ENCODE results near the gene PHACTR1. TPM values are rescaled to one million over a fixed set of nuclear protein-coding genes. Genes with fewer than 3 reads are reported as not detected.

PHACTR1 gene
- total and polyA plus RNA-seq, 2 donors = 3.1 to 6.3 TPM

- DNase-seq (ENCODE audit: low read depth in 6 of 9, low spot score in 9 of 9) = no peak
- 91% methylated on average over 10 of the region's 10 CpGs for WGBS
Observed at GRCh38 chr6:12845224-12846004, 128.8 kb downstream of the PHACTR1 start.

GRCh38 chr6:12848964-12849808 lies 132.6 kb downstream of the PHACTR1 start:
- WGBS = 96% methylated on average over 13 of the region's 13 CpGs
- no peaks in the 10 kb centered on the region for H3K36me3 ChIP-seq (ENCODE audit: control insufficient read depth in 2 of 2, insufficient read depth in 2 of 2, low read length in 1 of 2)
- no peak overlapping the region for H3K27ac ChIP-seq (ENCODE audit: low read depth in 1 of 2, low read length in 1 of 2)
- H3K9me3 ChIP-seq (ENCODE audit: control insufficient read depth in 2 of 2, insufficient read depth in 1 of 2, low read length in 1 of 2) = no peaks in the 10 kb centered on the region
- no peak for DNase-seq (ENCODE audit: low read depth in 6 of 9, low spot score in 9 of 9)
- H3K4me1 ChIP-seq (ENCODE audit: control insufficient read depth in 2 of 2, insufficient read depth in 2 of 2, low read length in 2 of 2) = no peaks in the 10 kb centered on the region
- peaks cover 0 to 2% of the 10 kb centered on the region in 2 donors for H3K27me3 ChIP-seq (ENCODE audit: control insufficient read depth in 2 of 2, insufficient read depth in 1 of 2, low read length in 1 of 2)
- no peak overlapping the region for H3K4me3 ChIP-seq (ENCODE audit: low read length in 2 of 2)

More at GRCh38 chr6:12845224-12846004, 128.8 kb downstream of the PHACTR1 start:
- Histone ChIP-seq H3K36me3 (ENCODE audit: control insufficient read depth in 2 of 2, insufficient read depth in 2 of 2, low read length in 1 of 2) (no peaks in the 10 kb centered on the region), H3K27ac (ENCODE audit: low read depth in 1 of 2, low read length in 1 of 2) (no peak overlapping the region), H3K9me3 (ENCODE audit: control insufficient read depth in 2 of 2, insufficient read depth in 1 of 2, low read length in 1 of 2) (no peaks in the 10 kb centered on the region), H3K4me1 (ENCODE audit: control insufficient read depth in 2 of 2, insufficient read depth in 2 of 2, low read length in 2 of 2) (no peaks in the 10 kb centered on the region), H3K27me3 (ENCODE audit: control insufficient read depth in 2 of 2, insufficient read depth in 1 of 2, low read length in 1 of 2) (peaks cover 0 to 2% of the 10 kb centered on the region in 2 donors), H3K4me3 (ENCODE audit: low read length in 2 of 2) (no peak overlapping the region)

GRCh38 chr6:12849809-12850198 lies 133.2 kb downstream of the PHACTR1 start:
- no peaks in the 10 kb centered on the region for H3K9me3 ChIP-seq (ENCODE audit: control insufficient read depth in 2 of 2, insufficient read depth in 1 of 2, low read length in 1 of 2)
- H3K27me3 ChIP-seq (ENCODE audit: control insufficient read depth in 2 of 2, insufficient read depth in 1 of 2, low read length in 1 of 2) = peaks cover 0 to 2% of the 10 kb centered on the region in 2 donors
- DNase-seq (ENCODE audit: low read depth in 6 of 9, low spot score in 9 of 9) = no peak
- no peaks in the 10 kb centered on the region for H3K4me1 ChIP-seq (ENCODE audit: control insufficient read depth in 2 of 2, insufficient read depth in 2 of 2, low read length in 2 of 2)
- H3K36me3 ChIP-seq (ENCODE audit: control insufficient read depth in 2 of 2, insufficient read depth in 2 of 2, low read length in 1 of 2) = no peaks in the 10 kb centered on the region
- H3K27ac ChIP-seq (ENCODE audit: low read depth in 1 of 2, low read length in 1 of 2) = no peak overlapping the region
- 100% methylated on average over 1 of the region's 1 CpG for WGBS
- H3K4me3 ChIP-seq (ENCODE audit: low read length in 2 of 2) = no peak overlapping the region

- DNase-seq (ENCODE audit: low read depth in 6 of 9, low spot score in 9 of 9) = no peak
- no peaks in the 10 kb centered on the region for H3K36me3 ChIP-seq (ENCODE audit: control insufficient read depth in 2 of 2, insufficient read depth in 2 of 2, low read length in 1 of 2)
- no peaks in the 10 kb centered on the region for H3K9me3 ChIP-seq (ENCODE audit: control insufficient read depth in 2 of 2, insufficient read depth in 1 of 2, low read length in 1 of 2)
- H3K27me3 ChIP-seq (ENCODE audit: control insufficient read depth in 2 of 2, insufficient read depth in 1 of 2, low read length in 1 of 2) = peaks cover 0 to 2% of the 10 kb centered on the region in 2 donors
- no peak overlapping the region for H3K4me3 ChIP-seq (ENCODE audit: low read length in 2 of 2)
- no peak overlapping the region for H3K27ac ChIP-seq (ENCODE audit: low read depth in 1 of 2, low read length in 1 of 2)
- H3K4me1 ChIP-seq (ENCODE audit: control insufficient read depth in 2 of 2, insufficient read depth in 2 of 2, low read length in 2 of 2) = no peaks in the 10 kb centered on the region
- WGBS = 88% methylated on average over 6 of the region's 6 CpGs
Observed at GRCh38 chr6:12851123-12851695, 134.6 kb downstream of the PHACTR1 start.

GRCh38 chr6:12861603-12862002 lies 145.0 kb downstream of the PHACTR1 start:
- H3K4me1 ChIP-seq (ENCODE audit: control insufficient read depth in 2 of 2, insufficient read depth in 2 of 2, low read length in 2 of 2) = no peaks in the 10 kb centered on the region
- no peak for DNase-seq (ENCODE audit: low read depth in 6 of 9, low spot score in 9 of 9)
- WGBS = 95% methylated on average over 2 of the region's 2 CpGs
- no peak overlapping the region for H3K27ac ChIP-seq (ENCODE audit: low read depth in 1 of 2, low read length in 1 of 2)
- H3K4me3 ChIP-seq (ENCODE audit: low read length in 2 of 2) = no peak overlapping the region
- no peaks in the 10 kb centered on the region for H3K27me3 ChIP-seq (ENCODE audit: control insufficient read depth in 2 of 2, insufficient read depth in 1 of 2, low read length in 1 of 2)
- H3K9me3 ChIP-seq (ENCODE audit: control insufficient read depth in 2 of 2, insufficient read depth in 1 of 2, low read length in 1 of 2) = no peaks in the 10 kb centered on the region
- no peaks in the 10 kb centered on the region for H3K36me3 ChIP-seq (ENCODE audit: control insufficient read depth in 2 of 2, insufficient read depth in 2 of 2, low read length in 1 of 2)

- Histone ChIP-seq H3K4me1 (ENCODE audit: control insufficient read depth in 2 of 2, insufficient read depth in 2 of 2, low read length in 2 of 2) (no peaks in the 10 kb centered on the region), H3K27me3 (ENCODE audit: control insufficient read depth in 2 of 2, insufficient read depth in 1 of 2, low read length in 1 of 2) (no peaks in the 10 kb centered on the region)
- 64% methylated on average over 3 of the region's 3 CpGs for WGBS
Observed at GRCh38 chr6:12865117-12865516, 148.6 kb downstream of the PHACTR1 start.

GRCh38 chr6:12865671-12866181 lies 149.2 kb downstream of the PHACTR1 start:
- H3K27me3 ChIP-seq (ENCODE audit: control insufficient read depth in 2 of 2, insufficient read depth in 1 of 2, low read length in 1 of 2) = no peaks in the 10 kb centered on the region
- no peaks in the 10 kb centered on the region for H3K9me3 ChIP-seq (ENCODE audit: control insufficient read depth in 2 of 2, insufficient read depth in 1 of 2, low read length in 1 of 2)
- H3K36me3 ChIP-seq (ENCODE audit: control insufficient read depth in 2 of 2, insufficient read depth in 2 of 2, low read length in 1 of 2) = no peaks in the 10 kb centered on the region
- DNase-seq (ENCODE audit: low read depth in 6 of 9, low spot score in 9 of 9) = no peak
- no peak overlapping the region for H3K27ac ChIP-seq (ENCODE audit: low read depth in 1 of 2, low read length in 1 of 2)
- H3K4me1 ChIP-seq (ENCODE audit: control insufficient read depth in 2 of 2, insufficient read depth in 2 of 2, low read length in 2 of 2) = no peaks in the 10 kb centered on the region
- no peak overlapping the region for H3K4me3 ChIP-seq (ENCODE audit: low read length in 2 of 2)
- WGBS = 94% methylated on average over 4 of the region's 4 CpGs

More at GRCh38 chr6:12865117-12865516, 148.6 kb downstream of the PHACTR1 start:
- Histone ChIP-seq H3K9me3 (ENCODE audit: control insufficient read depth in 2 of 2, insufficient read depth in 1 of 2, low read length in 1 of 2) (no peaks in the 10 kb centered on the region), H3K36me3 (ENCODE audit: control insufficient read depth in 2 of 2, insufficient read depth in 2 of 2, low read length in 1 of 2) (no peaks in the 10 kb centered on the region), H3K27ac (ENCODE audit: low read depth in 1 of 2, low read length in 1 of 2) (no peak overlapping the region), H3K4me3 (ENCODE audit: low read length in 2 of 2) (no peak overlapping the region)
- no peak for DNase-seq (ENCODE audit: low read depth in 6 of 9, low spot score in 9 of 9)

- H3K4me3 ChIP-seq (ENCODE audit: low read length in 2 of 2) = no peak overlapping the region
- no peaks in the 10 kb centered on the region for H3K36me3 ChIP-seq (ENCODE audit: control insufficient read depth in 2 of 2, insufficient read depth in 2 of 2, low read length in 1 of 2)
- 93% methylated on average over 6 of the region's 6 CpGs for WGBS
- H3K27me3 ChIP-seq (ENCODE audit: control insufficient read depth in 2 of 2, insufficient read depth in 1 of 2, low read length in 1 of 2) = no peaks in the 10 kb centered on the region
- no peaks in the 10 kb centered on the region for H3K4me1 ChIP-seq (ENCODE audit: control insufficient read depth in 2 of 2, insufficient read depth in 2 of 2, low read length in 2 of 2)
- H3K9me3 ChIP-seq (ENCODE audit: control insufficient read depth in 2 of 2, insufficient read depth in 1 of 2, low read length in 1 of 2) = no peaks in the 10 kb centered on the region
- no peak for DNase-seq (ENCODE audit: low read depth in 6 of 9, low spot score in 9 of 9)
- H3K27ac ChIP-seq (ENCODE audit: low read depth in 1 of 2, low read length in 1 of 2) = no peak overlapping the region
Observed at GRCh38 chr6:12866422-12867029, 150.0 kb downstream of the PHACTR1 start.

Data from thymus (tissue), 11 donors.